HepG2 (cell line): ENCODE results near the gene TBC1D22A. TPM values are rescaled to one million over a fixed set of nuclear protein-coding genes. Genes with fewer than 3 reads are reported as not detected.

Experiments
- ATAC-seq: fragments of 200-7000 bp; cut with Tn5 transposase; 3 replicates; pipeline ENCODE4 v1.9.1; 2020; ENCODE audit warnings: mild to moderate bottlenecking, moderate library complexity
- BruUV-seq: library from RNA; stranded (reverse); fragments of 400-500 nt; replicated peaks from 2 replicates; lab custom pipeline; 2021; lab: Mats Ljungman, UMichigan
- CTCF ChIA-PET: fragments of 300-600 bp; formaldehyde crosslinking; extraction: SDS; loops from one replicate; lab custom pipeline; 2021; ENCODE audit warnings: low total read pairs, inconsistent platforms, low intra/inter-chr PET ratio; lab: Yijun Ruan, JAX
- POLR2A ChIA-PET: fragments of 350-600 bp; sonication (Branson Sonifier 250); formaldehyde crosslinking; loops from one replicate; lab custom pipeline; 2020; ENCODE audit warnings: antibody characterized with exemption, inconsistent platforms; lab: Yijun Ruan, JAX
- DNase-seq: peaks from one replicate; pipeline ENCODE4 v3.0.0-alpha.2; 2015; ENCODE audit warnings: low spot score
- FAIRE-seq: peaks from 3 replicates; lab custom pipeline; 2011; peaks lifted over from hg19 to GRCh38; lab: Jason Lieb, UNC
- H2AFZ ChIP-seq: one replicate; pipeline ENCODE4 v1.6.1; 2011; ENCODE audit warnings: low read length, inconsistent platforms
- H3K27ac ChIP-seq: fragments of 300-600 bp; 3 replicates; pipeline ENCODE4 v1.8.0; 2011; ENCODE audit warnings: mixed run types, mild to moderate bottlenecking, mixed read lengths, low read length, inconsistent platforms; ENCODE audit not compliant: insufficient read depth; ENCODE audit errors: extremely low read length
- H3K27me3 ChIP-seq, 2 experiments: fragments of 200-600 bp in 1 of 2; 2 replicates in 1 of 2; 3 replicates in 1 of 2; pipeline versions ENCODE4 v1.6.0 to v1.8.0; 2011; ENCODE audit warnings: low read length in 2 of 2, mild to moderate bottlenecking in 2 of 2, moderate library complexity in 2 of 2, inconsistent platforms in 1 of 2; ENCODE audit not compliant: insufficient read depth in 2 of 2, control insufficient read depth in 1 of 2
- H3K36me3 ChIP-seq, 2 experiments: fragments of 200-600 bp in 1 of 2; replicated peaks in 1 of 2; 2 replicates in 1 of 2; 3 replicates in 1 of 2; pipeline versions ENCODE4 v1.5.1 to v1.8.0; 2011; ENCODE audit warnings: low read length in 2 of 2, inconsistent platforms in 1 of 2; ENCODE audit not compliant: insufficient read depth in 2 of 2, control insufficient read depth in 1 of 2
- H3K4me1 ChIP-seq: 2 replicates; pipeline ENCODE4 v1.5.1; 2012; ENCODE audit warnings: low read length, inconsistent platforms; ENCODE audit not compliant: insufficient read depth
- H3K4me2 ChIP-seq: 2 replicates; pipeline ENCODE4 v1.6.0; 2011; ENCODE audit warnings: low read depth, low read length, inconsistent platforms
- H3K4me3 ChIP-seq, 3 experiments: fragments of 200-600 bp in 1 of 3; sonication (generic), shearing (Covaris generic) in 1 of 3; replicated peaks in 1 of 3; 2 replicates each; pipeline ENCODE4 v1.5.1; 2011 to 2016; ENCODE audit warnings: low read length in 3 of 3, inconsistent platforms in 2 of 3, low read depth in 2 of 3, mild to moderate bottlenecking in 2 of 3, control low read depth in 1 of 3, mixed read lengths in 1 of 3; ENCODE audit not compliant: insufficient read depth in 1 of 3
- H3K79me2 ChIP-seq: one replicate; pipeline ENCODE4 v1.6.1; 2011; ENCODE audit warnings: low read length, inconsistent platforms; ENCODE audit not compliant: insufficient read depth
- H3K9ac ChIP-seq: 2 replicates; pipeline ENCODE4 v1.6.0; 2011; ENCODE audit warnings: mild to moderate bottlenecking, low read depth, low read length, inconsistent platforms; ENCODE audit not compliant: insufficient read depth
- H3K9me3 ChIP-seq: 2 replicates; pipeline ENCODE4 v1.5.1; 2012; ENCODE audit warnings: mild to moderate bottlenecking, low read length
- H4K20me1 ChIP-seq: 2 replicates; pipeline ENCODE4 v1.6.0; 2011; ENCODE audit warnings: inconsistent platforms, mild to moderate bottlenecking, low read length, moderate library complexity; ENCODE audit not compliant: insufficient read depth
- ETV6 ChIP-seq: sonication (generic); formaldehyde crosslinking; conservative IDR thresholded peaks from 2 replicates; pipeline ENCODE4 v1.4.0; 2020; ENCODE audit warnings: missing genetic modification reagents
- FOSL2 ChIP-seq: sonication (generic); formaldehyde crosslinking; IDR thresholded peaks from 2 replicates; pipeline ENCODE4 v1.4.0; 2020; ENCODE audit warnings: missing genetic modification reagents
- GMEB1 ChIP-seq: sonication (generic); formaldehyde crosslinking; IDR thresholded peaks from 2 replicates; pipeline ENCODE4 v1.5.1; 2020; ENCODE audit warnings: missing genetic modification reagents, mild to moderate bottlenecking, borderline replicate concordance
- HBP1 ChIP-seq: IDR thresholded peaks from 2 replicates; pipeline ENCODE4 v1.6.1; 2016; ENCODE audit warnings: low read depth, control low read depth
- NCOA2 ChIP-seq: sonication (generic); formaldehyde crosslinking; IDR thresholded peaks from 2 replicates; pipeline ENCODE4 v1.8.0; 2022; ENCODE audit warnings: inconsistent platforms
- NFATC3 ChIP-seq: sonication (generic); formaldehyde crosslinking; IDR thresholded peaks from 2 replicates; pipeline ENCODE4 v1.5.1; 2020; ENCODE audit warnings: mild to moderate bottlenecking, missing genetic modification reagents
- NR2F6 ChIP-seq, 2 experiments: IDR thresholded peaks; 2 replicates each; pipeline ENCODE4 v1.6.1; 2016; ENCODE audit warnings: antibody characterized with exemption in 1 of 2, mild to moderate bottlenecking in 1 of 2
- SALL2 ChIP-seq: sonication (generic); formaldehyde crosslinking; IDR thresholded peaks from 2 replicates; pipeline ENCODE4 v1.8.1; 2023; ENCODE audit warnings: mild to moderate bottlenecking, missing genetic modification reagents, inconsistent platforms
- U2AF2 ChIP-seq: fragments of 200-400 bp; formaldehyde crosslinking; IDR thresholded peaks from 2 replicates; pipeline ENCODE4 v1.6.1; 2017; ENCODE audit warnings: low read depth, mild to moderate bottlenecking, low read length
- ZMYM4 ChIP-seq: sonication (generic); formaldehyde crosslinking; IDR thresholded peaks from 2 replicates; pipeline ENCODE4 v1.8.1; 2023; ENCODE audit warnings: mild to moderate bottlenecking, missing genetic modification reagents
- ZNF207 ChIP-seq: fragments of 450-650 bp; IDR thresholded peaks from 2 replicates; pipeline ENCODE4 v1.6.1; 2016; ENCODE audit warnings: antibody characterized with exemption, borderline replicate concordance
- ZNF276 ChIP-seq: sonication (generic); formaldehyde crosslinking; IDR thresholded peaks from 2 replicates; pipeline ENCODE4 v1.4.0; 2020; ENCODE audit warnings: mild to moderate bottlenecking, low read depth, missing genetic modification reagents
- ZNF512B ChIP-seq: sonication (generic); formaldehyde crosslinking; IDR thresholded peaks from 2 replicates; pipeline ENCODE4 v1.5.1; 2020; ENCODE audit warnings: missing genetic modification reagents, mild to moderate bottlenecking, borderline replicate concordance
- ZNF605 ChIP-seq: sonication (generic); formaldehyde crosslinking; IDR thresholded peaks from 2 replicates; pipeline ENCODE4 v1.8.0; 2022; ENCODE audit warnings: mild to moderate bottlenecking, missing genetic modification reagents
- WGBS: methylation state at CpG from one replicate; pipeline ENCODE4 v1.1.6; 2017; ENCODE audit warnings: low lambda C conversion rate; 5-methylcytosine and 5-hydroxymethylcytosine counted together
- in situ Hi-C: cut with HindIII; loops from 2 replicates; pipeline ENCODE4 v1.10.0; 2017; ENCODE audit warnings: low pct_unique_long_range_greater_than_20kb; ENCODE audit not compliant: extremely low pct_ligation_motif_present
- intact Hi-C: fragments of 100-400 bp; cut with micrococcal nuclease; formaldehyde crosslinking; loops from one replicate; pipeline ENCODE4 v1.10.0; 2022; ENCODE audit not compliant: unreplicated experiment
- polyA plus RNA-seq, 8 experiments: library from polyadenylated mRNA; depleted of rRNA in 3 of 8; stranded (reverse) in 7 of 8; unstranded in 1 of 8; fragments of >200 nt; fragmentation: Illumina TruSeq in 4 of 8; extraction: Trizol in 4 of 8; gene quantifications; 2 replicates each; pipeline versions ENCODE4 v1.2.1 to v1.2.3, GENCODE V29; 2011 to 2016; ENCODE audit warnings: low read depth in 4 of 8, missing spikeins in 1 of 8, mixed read lengths in 1 of 8; ENCODE audit not compliant: insufficient read depth in 1 of 8
- total RNA-seq, 5 experiments: library from RNA; depleted of rRNA; stranded (reverse); fragments of >200 nt; fragmentation: Illumina TruSeq; extraction: Trizol; gene quantifications; 2 replicates each; pipeline ENCODE4 v1.2.3, GENCODE V29; 2016; ENCODE audit warnings: low read depth in 1 of 5

The TBC1D22A gene
- total and polyA plus RNA-seq, 2 of the 13 experiments (the other 11 are each of a cell fraction or from before 2014, with no cell fraction given) = 17.3 to 18.0 TPM

- Histone ChIP-seq H3K4me2 (no peak overlapping the region), H3K9ac (no peak overlapping the region), H2AFZ (no peak overlapping the region), H3K27me3 (no peaks in the 10 kb centered on the region), H3K79me2 (no peaks in the 10 kb centered on the region), H4K20me1 (no peaks in the 10 kb centered on the region), H3K4me3 (no peak overlapping the region), H3K4me1 (peaks cover 19% of the 10 kb centered on the region), H3K27ac (no peak overlapping the region), H3K36me3 (no peaks in the 10 kb centered on the region), H3K9me3 (no peaks in the 10 kb centered on the region)
- TF ChIP-seq GMEB1 (CRISPR knock-in tag) = no peak
- TF ChIP-seq NR2F6 (IDR thresholded peaks at IDR 0.05) = no peak
- TF ChIP-seq NR2F6 (CRISPR knock-in tag; IDR thresholded peaks at IDR 0.05) = no peak
- no peak for TF ChIP-seq NFATC3 (CRISPR knock-in tag)
- no peak for TF ChIP-seq SALL2
- TF ChIP-seq ZNF512B (CRISPR knock-in tag) = no peak
- TF ChIP-seq NCOA2 (CRISPR knock-in tag) = no peak
- no peak for TF ChIP-seq ZMYM4 (CRISPR knock-in tag)
- no peak for TF ChIP-seq ZNF207
- no peak for TF ChIP-seq ZNF605 (CRISPR knock-in tag)
- no peak for TF ChIP-seq HBP1 (CRISPR knock-in tag)
- no peak for TF ChIP-seq FOSL2 (CRISPR knock-in tag)
- no peak for TF ChIP-seq ETV6 (CRISPR knock-in tag)
- no peak for TF ChIP-seq ZNF276
- no peak for TF ChIP-seq U2AF2
- CTCF ChIA-PET = no interaction called here
- DNase-seq (no peak), FAIRE-seq (no peak), ATAC-seq (no peak)
- no TSS peak for BruUV-seq
- in situ Hi-C loops = no loop called here
- 92% methylated on average over 4 of the region's 4 CpGs for WGBS
- intact Hi-C loops = loop anchor here (10.0 kb wide), 1 partner anchor 80 kb away; no protein-coding TSS in a partner anchor
- POLR2A ChIA-PET = no interaction called here
Measured at GRCh38 chr22:47105085-47105484, 342.6 kb downstream of the TBC1D22A start.
